Glomerular endothelial cell (primary cell): ENCODE results near the gene CNDP2. TPM values are rescaled to one million over a fixed set of nuclear protein-coding genes. Genes with fewer than 3 reads are reported as not detected.

Experiments used
- DNase-seq: peaks from one replicate; pipeline ENCODE4 v3.0.0-alpha.2; 2011; ENCODE audit warnings: low read depth, low spot score; ENCODE audit errors: extremely low read depth
- total RNA-seq: library from RNA; depleted of rRNA; stranded (reverse); fragments of >200 nt; gene quantifications from 2 replicates; pipeline ENCODE4 v1.2.3, GENCODE V29; 2015

CNDP2 gene
- total RNA-seq = 126 and 128 TPM in 2 replicates

DNA sequence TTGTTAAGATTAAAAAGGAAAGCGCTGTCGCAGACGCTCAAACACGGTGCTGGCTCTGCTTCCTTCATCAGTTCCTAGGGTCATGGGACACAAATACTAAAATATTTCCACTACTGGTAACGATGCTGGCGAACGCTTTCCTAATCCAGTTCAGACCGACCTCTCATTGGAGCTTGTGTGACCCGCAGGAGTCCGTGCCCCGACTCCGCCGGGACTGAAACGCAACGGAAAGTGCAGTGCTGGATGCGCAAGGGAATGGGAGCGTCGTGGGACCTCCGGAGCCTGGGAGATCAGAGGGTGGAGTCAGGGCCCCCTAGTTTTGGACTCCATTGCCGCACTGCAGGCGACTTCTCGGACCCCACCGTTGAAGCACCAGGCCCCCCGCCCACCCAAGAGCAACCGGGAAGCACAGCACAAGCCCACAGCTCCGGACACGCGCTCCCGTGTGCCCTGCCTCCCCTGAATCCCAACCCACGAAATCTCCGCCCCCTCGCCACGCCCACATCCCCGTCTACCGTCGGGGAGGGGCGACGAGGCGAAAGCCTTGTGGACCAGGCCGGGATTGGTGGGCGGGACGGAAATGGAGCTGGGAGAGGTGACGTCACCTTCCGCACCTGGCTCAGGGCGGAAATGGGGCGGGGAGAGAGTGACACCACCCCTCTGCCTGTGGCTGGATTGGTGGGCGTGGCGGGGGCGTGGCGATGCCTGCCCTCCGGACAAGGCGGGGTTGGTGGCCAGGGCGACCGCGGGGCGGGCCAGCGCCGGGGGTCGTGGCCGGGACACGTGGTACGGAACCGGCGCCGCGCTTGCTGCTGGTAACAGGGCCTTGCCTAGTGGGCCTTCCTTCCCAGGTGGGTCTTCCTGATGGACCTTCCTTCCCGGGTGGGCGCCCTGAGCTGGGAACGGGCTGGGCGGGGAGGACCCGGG, at the start of gene CNDP2:
TSS of gene CNDP2 (plus strand) at position 783 of the 927 bp plus-strand sequence. CDS start 3,611 bp downstream, outside the sequence.
- peak; percentile 84 for DNase-seq

DNA sequence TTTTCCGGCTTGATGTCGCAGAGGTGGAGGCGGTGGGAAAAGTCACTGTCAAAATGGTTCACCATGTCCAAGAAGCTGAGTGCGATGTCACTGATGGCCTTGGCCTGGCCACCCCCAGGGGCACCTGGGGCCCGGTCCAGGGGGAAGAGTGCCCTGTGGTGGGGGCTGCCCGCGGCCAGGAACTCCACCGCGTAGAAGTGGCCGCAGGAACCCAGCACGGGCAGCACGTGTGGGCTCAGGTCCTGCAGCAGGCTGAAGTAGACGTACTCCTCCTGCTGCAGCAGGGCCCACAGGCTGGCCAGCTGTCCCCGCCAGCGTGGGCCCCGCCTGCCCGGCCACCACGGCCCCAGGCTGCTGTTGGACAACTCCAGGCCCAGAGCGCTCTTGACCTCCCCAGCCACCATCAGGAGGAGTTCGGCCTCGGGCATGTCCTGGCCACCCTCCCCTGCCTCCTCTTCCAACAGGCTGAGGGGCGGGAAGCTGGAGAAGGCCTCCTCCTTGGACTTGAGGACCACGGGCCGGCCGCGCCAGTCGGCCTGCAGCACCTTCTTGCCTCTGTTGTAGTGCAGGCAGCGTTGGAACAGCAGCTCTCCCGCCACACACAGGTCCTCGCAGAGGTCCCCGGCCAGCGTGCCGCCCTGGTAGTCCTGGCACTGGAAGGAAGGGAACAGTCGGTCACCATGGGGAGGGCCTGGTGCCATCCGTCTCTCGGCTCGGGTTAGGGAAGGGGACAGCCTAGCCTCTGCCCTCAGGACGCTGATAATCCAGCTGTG, 49.3 kb upstream of the CNDP2 start:
- no peak for DNase-seq

DNA sequence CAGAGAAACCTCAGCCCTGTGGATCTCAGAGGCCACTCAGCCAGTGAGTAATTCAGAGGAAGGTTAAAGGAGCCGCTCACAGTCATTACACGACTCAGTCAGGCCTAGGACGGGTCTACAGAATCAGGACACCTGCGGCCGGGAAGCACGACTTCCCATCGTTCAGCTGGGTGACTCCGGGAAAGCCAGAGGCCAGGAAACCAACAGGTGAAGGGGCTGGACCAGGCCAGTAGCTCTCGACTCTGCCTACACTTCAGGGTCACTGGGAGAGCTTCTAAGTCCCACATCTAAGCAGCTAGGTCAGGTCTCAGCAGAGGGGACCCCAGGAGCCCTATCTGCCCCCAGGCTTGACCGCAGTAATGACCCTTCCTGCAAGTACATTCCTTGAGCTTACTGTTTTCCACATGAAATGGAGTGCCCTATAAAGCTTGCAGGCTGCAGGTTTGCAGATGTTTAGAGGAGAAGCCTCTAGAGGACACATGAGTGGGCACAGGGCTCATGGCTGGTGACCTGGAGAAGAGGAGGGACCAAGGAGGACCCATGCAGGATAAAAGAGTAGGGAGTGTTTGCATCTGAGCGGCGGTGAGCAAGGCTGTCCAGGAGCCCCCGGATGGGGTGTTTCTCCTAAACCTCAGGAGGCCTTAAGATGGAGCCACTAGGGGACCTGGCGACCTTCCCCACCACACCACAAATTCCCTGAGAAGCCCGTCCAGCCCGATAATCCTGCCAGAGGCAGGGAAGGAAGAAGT, 48.6 kb upstream of the CNDP2 start:
- no peak for DNase-seq

DNA sequence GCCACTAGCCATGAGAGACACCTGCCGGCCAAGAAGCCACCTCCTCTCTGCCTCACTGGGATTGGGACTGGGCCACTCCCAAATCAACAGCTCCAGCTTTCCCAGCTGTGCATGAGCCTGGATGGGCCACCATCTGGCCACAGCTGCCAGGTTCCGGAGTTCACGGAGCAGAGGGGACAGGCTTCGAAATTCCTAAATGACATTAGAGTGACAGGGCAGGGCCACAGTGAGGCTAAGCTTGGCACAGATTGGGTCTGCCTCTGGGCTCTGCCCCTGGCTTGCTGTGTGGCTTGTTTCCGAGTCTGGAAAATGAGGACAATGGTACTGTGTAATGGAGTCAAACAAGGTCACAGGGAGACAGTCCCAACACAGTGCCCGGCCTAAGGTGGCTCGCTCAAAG, 45.5 kb upstream of the CNDP2 start:
- no peak for DNase-seq

DNA sequence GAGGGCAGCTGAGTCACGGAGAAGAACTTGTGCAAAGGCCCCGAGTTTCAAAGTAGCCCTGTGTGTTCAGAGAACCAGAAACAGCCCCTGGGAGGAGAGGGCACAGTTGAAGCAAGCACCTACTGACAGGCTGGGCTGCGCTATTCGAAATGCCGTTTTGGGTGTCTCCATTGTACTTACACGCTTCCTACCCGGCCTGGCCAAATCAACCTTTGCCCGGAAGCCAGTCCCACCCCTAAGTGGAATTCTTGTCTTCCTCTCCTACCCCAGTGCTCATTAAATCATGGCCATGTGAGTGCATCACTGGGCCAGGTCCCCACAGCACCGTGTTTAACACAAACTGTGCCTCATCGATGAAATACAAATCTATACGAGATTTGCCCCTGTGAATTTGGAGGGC, 45.0 kb upstream of the CNDP2 start:
- no peak for DNase-seq

DNA sequence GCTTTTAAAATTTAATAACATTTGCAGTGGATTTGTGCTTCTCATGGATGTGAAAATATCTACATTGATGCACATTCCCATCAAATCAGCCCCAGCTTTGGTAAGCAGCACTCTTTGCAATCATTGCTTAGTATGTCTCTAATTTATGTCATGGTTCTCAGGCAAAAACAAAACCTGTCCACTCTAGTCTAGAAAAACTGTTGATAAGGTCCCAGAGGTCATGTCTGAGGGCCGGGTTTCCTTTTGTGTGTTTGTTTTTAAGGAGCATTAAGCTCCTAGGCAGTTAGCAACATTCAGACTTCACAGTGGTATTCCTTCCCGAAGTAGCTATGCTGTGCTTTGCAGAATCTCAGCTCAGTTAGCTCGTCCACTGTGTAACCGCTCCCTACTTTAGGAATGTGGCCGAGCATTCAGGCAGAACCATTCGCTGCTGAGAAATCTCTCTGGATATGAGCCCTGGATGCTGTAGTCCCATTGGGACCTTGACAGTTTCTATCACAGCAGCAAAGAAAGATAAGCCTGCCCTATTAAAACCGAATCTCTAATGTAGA, 43.1 kb upstream of the CNDP2 start:
- DNase-seq = no peak

DNA sequence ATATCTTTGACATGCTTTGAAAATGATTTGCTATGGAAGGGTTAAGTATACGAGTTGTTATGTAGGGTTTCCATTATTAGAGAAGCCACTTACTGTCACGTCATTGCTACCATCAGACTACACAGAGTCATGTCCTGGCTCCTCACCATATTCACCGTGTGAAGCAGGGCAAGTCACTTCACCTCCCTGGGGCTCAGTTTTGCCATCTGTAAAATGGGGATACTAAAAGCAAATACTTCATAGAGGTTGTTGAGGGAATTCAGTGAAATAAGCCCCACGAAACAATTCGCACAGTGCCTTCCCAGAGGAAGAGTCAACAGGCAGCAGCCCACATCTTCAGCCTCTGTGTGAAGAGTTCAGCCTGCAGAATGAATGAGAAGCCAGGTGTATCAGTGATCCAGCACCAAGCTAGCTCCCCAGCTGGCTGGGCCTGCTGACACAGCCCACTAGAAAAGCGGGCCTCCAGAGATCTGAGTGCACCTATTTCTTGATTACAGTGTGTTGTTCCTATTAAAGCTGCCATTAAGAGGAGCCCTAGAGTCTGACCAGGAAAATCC, 42.4 kb upstream of the CNDP2 start:
- no peak for DNase-seq

DNA sequence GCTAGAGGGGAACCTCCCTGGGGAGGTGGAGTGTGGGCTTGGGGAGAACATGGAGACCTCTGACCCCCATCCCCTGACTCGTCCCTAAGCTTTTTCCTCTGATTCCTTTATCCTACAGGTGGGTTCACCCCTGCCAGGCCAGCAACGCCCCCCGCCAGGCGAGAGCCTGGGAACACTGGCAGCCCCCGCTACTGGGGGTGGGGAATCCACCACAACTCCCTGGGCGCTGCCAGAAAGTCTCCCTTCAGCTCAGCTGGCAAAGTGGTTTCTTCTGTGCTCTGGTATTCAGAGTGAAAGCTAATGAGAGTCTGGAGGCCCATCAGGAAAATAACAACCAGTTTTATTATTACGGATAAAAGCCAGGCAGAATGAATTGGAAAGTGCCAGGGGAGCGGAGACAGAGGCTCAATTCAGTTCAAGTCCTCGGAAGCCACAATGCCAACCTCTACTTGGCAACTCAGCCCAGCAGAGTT, 41.8 kb upstream of the CNDP2 start:
- DNase-seq = no peak

DNA sequence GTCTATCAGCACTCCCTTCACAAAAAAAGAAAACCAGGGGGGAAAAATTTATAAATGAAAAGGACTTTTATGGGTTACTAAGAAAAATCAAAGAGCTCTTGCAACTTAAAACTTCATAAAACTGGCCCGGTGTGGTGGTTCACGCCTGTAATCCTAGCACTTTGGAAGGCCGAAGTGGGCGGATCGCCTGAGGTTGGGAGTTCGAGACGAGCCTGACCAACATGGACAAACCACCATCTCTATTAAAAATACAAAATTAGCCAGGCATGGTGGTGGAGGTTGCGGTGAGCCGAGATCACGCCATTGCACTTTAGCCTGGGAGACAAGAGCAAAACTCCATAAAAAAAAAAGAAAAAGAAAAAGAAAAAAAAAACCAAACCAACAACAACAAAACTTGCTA, 40.8 kb upstream of the CNDP2 start:
- DNase-seq = no peak

DNA sequence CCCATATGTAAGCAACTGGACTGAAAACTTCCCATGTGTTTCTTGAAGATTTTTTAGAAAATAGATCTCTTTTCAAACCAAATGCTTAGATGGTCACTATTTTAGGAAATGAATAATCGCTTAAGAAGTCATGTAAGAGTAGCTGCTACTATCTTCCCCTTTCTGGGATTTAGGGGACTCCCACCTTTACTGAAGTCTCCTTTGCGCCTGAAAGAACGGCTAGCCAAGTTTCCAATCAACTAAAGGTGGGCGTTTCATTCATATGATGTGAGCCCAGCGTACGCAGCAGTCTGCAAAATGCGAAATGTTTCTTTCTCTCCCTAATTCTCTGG, 40.2 kb upstream of the CNDP2 start:
- DNase-seq = no peak

DNA sequence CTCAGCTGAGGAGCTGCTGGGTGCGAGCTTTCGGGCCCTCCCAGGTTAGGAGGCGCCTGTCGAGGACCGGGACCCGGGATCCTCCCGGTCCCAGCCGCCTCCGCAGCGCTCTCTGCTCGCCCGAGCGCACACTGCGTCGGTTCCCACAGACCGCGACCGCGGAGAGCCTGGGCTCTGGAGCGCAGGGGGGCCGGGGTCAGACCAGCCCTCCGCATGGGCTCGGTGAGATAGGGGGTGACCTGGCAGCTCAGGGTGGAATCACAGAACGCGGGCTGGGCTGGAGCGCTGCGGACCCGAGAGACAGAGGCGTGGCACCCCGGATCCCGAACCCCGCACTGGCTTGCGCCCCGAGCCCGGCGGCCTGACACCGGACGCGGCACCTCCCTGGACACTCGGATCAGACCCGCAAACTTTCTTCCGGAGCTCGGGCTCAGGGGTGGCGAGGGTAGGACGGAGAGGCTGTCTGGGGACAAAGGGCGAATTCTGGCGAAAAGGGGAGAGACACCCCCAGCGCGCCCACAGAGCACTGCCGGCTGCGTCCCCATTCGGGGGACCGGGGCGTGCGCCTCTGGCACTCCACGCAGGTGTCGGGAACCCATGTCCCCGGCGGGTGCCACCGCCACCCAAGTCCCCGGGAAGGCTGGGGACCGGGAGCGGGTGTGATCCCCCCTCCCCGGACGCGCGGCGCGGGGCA, 39.7 kb upstream of the CNDP2 start:
- no peak for DNase-seq

DNA sequence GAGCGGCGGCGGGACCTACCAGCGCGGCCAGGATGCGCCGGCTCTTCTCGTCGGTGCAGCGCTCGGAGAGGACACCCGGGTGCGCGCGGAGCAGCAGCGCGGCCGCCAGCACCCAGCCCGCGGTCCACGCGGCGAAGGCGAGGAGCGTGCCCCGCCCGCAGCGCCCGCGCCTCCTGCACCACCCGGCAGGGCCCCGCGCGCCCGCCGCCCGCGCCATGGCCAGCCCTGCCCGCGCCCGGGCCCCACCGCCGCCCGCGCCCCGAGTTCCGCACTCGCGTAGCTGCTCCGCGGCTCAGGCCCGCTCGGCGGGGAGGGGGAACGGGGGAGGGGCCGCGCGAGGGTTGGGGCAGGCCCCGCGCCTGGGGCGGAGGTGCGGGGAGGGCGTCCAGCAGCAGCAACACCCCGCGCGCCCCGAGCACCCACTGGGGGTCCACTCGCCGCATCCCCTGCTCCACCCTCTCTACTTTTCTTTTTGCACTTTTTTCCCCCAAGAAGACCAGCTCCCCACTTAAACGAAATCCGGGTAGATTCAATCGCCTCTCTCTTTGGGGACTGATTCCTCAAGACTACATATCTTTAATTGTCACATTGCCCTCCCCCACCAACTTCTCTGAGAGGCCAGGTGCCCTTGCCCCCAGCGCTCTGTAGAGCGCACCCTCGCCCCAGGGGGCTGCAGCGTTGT, 39.0 kb upstream of the CNDP2 start, which contains the start of gene DIPK1C:
TSS of gene DIPK1C (minus strand) at position 266 of the 682 bp plus-strand sequence. CDS start at position 217, 49 bp downstream.
- no peak for DNase-seq

DNA sequence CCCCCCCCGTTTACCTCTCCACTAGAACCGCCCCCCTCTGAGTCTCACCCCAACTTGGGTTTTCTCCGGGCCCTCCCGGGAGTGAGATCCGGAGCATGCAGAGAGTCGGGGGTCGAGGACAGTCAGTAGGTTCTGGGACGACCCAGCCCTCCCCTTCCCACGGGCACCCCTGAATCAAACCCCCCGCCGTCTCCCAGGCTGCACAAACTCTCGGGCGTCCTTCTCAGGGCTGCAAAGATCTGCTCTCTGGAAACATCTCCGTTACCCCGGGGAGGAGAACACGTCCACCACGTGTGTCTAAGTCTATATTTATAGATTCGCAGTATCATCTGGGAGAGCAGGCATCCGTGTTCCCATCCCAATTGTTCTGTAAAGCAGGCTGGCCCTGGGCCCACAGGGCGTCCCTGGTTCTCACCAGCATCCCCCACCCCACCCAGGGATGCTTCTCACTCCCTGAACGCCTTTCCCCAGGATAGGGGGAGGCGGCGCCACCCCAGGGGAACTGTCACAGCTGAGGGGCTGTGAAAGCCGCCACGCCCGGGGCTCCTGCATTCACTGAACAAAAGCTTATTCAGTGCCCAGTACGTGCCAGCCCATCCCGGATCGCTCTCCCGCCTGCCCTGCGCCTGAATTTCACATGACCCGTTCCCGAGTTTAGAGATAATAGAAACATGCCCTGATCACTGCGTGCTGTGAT, 38.3 kb upstream of the CNDP2 start:
- DNase-seq = no peak

DNA sequence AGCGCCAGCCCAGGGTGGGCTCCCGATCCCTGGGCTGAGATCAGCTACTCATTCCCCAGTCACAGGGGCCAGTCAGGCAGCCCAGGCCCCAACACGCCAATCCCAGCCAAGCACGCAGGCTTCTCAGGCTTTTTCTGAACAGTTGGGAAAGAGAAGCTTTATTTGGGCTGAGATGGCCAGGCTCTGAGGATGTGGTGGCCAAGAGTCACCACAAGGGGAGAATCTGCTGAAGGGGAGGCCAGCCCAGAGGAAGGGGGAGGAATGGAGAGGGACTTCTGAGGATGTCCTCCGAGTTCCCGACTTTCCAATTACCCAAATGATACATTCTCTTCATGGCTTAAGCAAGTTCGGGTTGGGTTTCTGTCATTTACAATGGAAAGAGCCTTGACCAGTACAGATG, 36.3 kb upstream of the CNDP2 start:
- DNase-seq = no peak

DNA sequence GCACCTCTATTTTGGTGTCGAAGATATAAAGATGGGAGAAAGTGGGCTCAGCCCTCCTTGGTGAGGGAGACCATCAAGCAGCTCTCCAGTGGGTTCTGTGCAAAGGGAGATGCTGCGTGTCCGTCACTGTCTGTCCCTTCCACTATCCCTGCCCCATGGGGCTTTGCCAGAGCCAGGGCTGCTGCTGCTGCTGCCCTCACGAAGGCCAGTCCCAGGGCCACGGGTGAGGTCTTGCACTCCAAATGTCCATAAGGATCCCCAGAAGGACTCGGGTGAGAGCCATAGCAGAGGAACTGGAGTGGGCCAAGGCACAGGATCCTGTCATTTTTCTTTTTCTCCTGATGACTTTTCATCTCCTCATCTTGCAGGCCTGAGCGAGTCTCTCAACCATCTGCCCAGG, 35.3 kb upstream of the CNDP2 start:
- DNase-seq = no peak

DNA sequence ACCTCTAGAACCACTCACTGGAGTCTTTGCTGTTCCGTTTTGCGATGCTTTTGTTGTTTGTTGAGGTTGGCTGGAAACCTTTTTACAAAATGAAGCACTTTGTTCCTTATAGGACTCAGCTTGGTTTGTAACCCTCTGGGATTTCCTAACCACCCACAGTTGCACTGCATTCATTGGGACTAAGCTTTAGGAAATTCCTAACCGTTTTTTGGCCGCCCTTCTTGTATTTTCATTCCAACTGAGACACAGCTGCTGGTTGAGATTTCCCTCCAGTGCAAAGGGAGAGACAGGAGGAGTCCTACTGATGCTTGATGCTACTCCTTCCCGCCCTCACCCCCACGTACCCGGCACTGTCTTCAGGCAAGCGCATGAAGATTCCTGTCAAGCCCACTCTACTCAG, 32.9 kb upstream of the CNDP2 start:
- DNase-seq = no peak

DNA sequence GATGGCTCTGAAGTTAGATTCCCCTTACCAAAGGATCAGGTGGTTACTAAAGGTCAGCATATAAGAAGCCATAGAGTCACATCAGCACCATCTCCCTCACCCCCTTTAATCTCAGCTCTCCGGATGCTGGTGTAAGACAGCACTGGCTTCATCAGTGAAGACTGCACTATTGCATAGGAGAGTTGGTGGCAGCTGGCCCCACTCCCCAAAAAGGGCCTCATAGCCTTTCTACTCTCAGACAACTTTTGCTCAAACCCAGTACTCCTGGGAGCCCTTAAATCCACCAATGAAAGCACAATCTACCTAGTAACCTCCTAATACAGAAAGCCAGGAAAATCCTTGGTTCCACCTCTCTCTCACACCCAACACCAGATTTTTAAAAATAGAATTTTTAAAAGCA, 32.2 kb upstream of the CNDP2 start:
- no peak for DNase-seq

DNA sequence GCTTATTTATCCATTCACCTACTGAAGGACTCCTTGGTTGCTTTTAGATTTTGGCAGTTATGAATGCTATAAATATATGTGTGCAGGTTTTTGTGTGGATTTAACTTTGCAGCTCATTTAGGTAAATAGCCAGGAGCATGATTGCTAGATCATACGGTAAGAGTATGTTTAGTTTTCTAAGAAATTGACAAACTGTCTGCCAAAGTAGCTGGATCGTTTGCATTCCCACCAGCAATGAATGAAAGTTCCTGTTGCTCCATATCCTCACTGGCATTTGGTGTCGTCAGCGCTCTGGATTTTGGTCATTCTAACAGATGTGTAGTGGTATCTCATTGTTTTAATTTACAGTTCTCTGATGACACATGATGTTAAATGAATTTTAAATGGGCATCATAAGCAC, 30.4 kb upstream of the CNDP2 start:
- DNase-seq = no peak
